ENCODE results near the gene ID4. TPM values are rescaled to one million over a fixed set of nuclear protein-coding genes. Genes with fewer than 3 reads are reported as not detected.

ID4 gene
- total and polyA plus RNA-seq, 2 of the 4 experiments (the other 2 are of a cell fraction) = 3.0 to 3.6 TPM

GRCh38 chr6:19852090-19852457 is 14.9 kb downstream of the ID4 start:
- Histone ChIP-seq H4K8ac (ENCODE audit: low read depth in 2 of 2, low read length in 2 of 2) (no peak overlapping the region), H3K4me3 (ENCODE audit: insufficient read depth, low read depth, low read length) (no peak overlapping the region), H3K9ac (ENCODE audit: low read depth, low read length) (no peak overlapping the region), H3K36me3 (ENCODE audit: control insufficient read depth, insufficient read depth, low read length) (no peaks in the 10 kb centered on the region), H3K4me1 (ENCODE audit: control insufficient read depth, insufficient read depth, low read length) (peaks cover 6% of the 10 kb centered on the region), H3K56ac (ENCODE audit: extremely low read depth, insufficient read depth, low read length) (no peak overlapping the region), H3K9me1 (ENCODE audit: insufficient read depth, low read length) (no peaks in the 10 kb centered on the region), H3K23ac (ENCODE audit: low read depth, low read length) (no peak overlapping the region), H4K20me1 (ENCODE audit: insufficient read depth, low read length) (no peaks in the 10 kb centered on the region), H3K4ac (ENCODE audit: low read depth, low read length) (no peak overlapping the region), H3K27me3 (ENCODE audit: control insufficient read depth, insufficient read depth, low read length) (no peaks in the 10 kb centered on the region), H2AK9ac (replicated peaks; ENCODE audit: low read depth, low read length, poor library complexity) (no peak overlapping the region), H4K5ac (ENCODE audit: low read depth, low read length) (no peak overlapping the region), H3K14ac (replicated peaks; ENCODE audit: low read depth, low read length) (no peak overlapping the region), H2BK5ac (ENCODE audit: low read depth, low read length, poor library complexity, severe bottlenecking) (no peak overlapping the region), H3K9me3 (ENCODE audit: control insufficient read depth, insufficient read depth, low read length) (no peaks in the 10 kb centered on the region), H3K18ac (ENCODE audit: low read depth, low read length) (no peak overlapping the region), H4K91ac (ENCODE audit: insufficient read depth, low read depth, low read length) (no peak overlapping the region), H2BK15ac (ENCODE audit: low read depth, low read length) (no peak overlapping the region), H2BK120ac (ENCODE audit: low read depth, low read length) (no peak overlapping the region), H2AFZ (replicated peaks; ENCODE audit: low read length, poor library complexity) (no peak overlapping the region), H2AK5ac (ENCODE audit: low read depth, low read length) (no peak overlapping the region), H2BK20ac (ENCODE audit: low read depth, low read length) (no peak overlapping the region), H3K79me1 (ENCODE audit: low read depth in 1 of 2, low read length in 2 of 2) (no peaks in the 10 kb centered on the region), H3K27ac (ENCODE audit: insufficient read depth, low read length) (no peak overlapping the region), H3K4me2 (ENCODE audit: low read depth, low read length) (no peak overlapping the region)
- no CpG with 5 or more reads among the region's 2 CpGs for WGBS, 2 experiments (ENCODE audit: extremely low coverage in 2 of 2, insufficient read length in 1 of 2)
- ChIA-PET POLR2A (ENCODE audit: unreplicated experiment) (no interaction called here), CTCF (interaction anchor here (0.5 to 1.7 kb wide), 5 partner anchors 22 to 71 kb away, joined by 3 to 6 read pairs (median 4); no protein-coding TSS in a partner anchor)
- in situ Hi-C loops (cut with MboI; ENCODE audit: low sequenced_read_pairs) = loop anchor here (25.0 kb wide), 3 partner anchors 865 to 1265 kb away; no protein-coding TSS in a partner anchor
- dilution Hi-C loops (cut with HindIII; ENCODE audit: low sequenced_read_pairs, unreplicated experiment) = no loop called here
- intact Hi-C loops (cut with micrococcal nuclease) = loop anchor here (1.0 to 10.0 kb wide), 4 partner anchors 203 to 1256 kb away; no protein-coding TSS in a partner anchor
- TF ChIP-seq MAFK (IDR thresholded peaks at IDR 0.05; ENCODE audit: low read depth, low read length) = no peak
- TF ChIP-seq RFX5 (IDR thresholded peaks at IDR 0.05; ENCODE audit: low read depth, low read length) = no peak
- TF ChIP-seq FOS (IDR thresholded peaks at IDR 0.05; ENCODE audit: low read depth, low read length) = no peak
- TF ChIP-seq SMC3 (IDR thresholded peaks at IDR 0.05; ENCODE audit: low read depth, low read length) = no peak
- no peak for TF ChIP-seq RCOR1 (IDR thresholded peaks at IDR 0.05; ENCODE audit: insufficient replicate concordance, low read length)
- TF ChIP-seq, protein P1, sequence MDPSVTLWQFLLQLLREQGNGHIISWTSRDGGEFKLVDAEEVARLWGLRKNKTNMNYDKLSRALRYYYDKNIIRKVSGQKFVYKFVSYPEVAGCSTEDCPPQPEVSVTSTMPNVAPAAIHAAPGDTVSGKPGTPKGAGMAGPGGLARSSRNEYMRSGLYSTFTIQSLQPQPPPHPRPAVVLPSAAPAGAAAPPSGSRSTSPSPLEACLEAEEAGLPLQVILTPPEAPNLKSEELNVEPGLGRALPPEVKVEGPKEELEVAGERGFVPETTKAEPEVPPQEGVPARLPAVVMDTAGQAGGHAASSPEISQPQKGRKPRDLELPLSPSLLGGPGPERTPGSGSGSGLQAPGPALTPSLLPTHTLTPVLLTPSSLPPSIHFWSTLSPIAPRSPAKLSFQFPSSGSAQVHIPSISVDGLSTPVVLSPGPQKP (IDR thresholded peaks at IDR 0.05; ENCODE audit: borderline replicate concordance, low read depth, low read length) = no peak
- BruUV-seq (replicated peaks) = no TSS peak
- no peak for ATAC-seq (ENCODE audit: low read depth)
- no peak for DNase-seq
